22Rv1 (cell line): ENCODE data around the gene GALNT7.

Source experiments
- CTCF ChIP-seq: fragments of 450-650 bp; IDR thresholded peaks from 2 replicates; pipeline ENCODE4 v1.5.1; 2017; ENCODE audit warnings: mild to moderate bottlenecking
- ZFX ChIP-seq: fragments of 450-650 bp; IDR thresholded peaks from 2 replicates; pipeline ENCODE4 v1.6.1; 2017; ENCODE audit warnings: antibody characterized with exemption, borderline replicate concordance

GRCh38 chr4:173267711-173268110 is 99.1 kb downstream of the GALNT7 start:
- no peak for TF ChIP-seq CTCF
- no peak for TF ChIP-seq ZFX
